GM21381 (cell line): ENCODE results near the gene MAPK13.
"Not testable (repeated sequence)": the region's sequence is repeated elsewhere in the genome, so short reads cannot be mapped to it uniquely, and the experiment has no call there.

Experiments used
- ATAC-seq: cut with Tn5 transposase; IDR thresholded peaks from one replicate; pipeline ENCODE4 v1.9.1; 2021; ENCODE audit warnings: mild to moderate bottlenecking, moderate library complexity; ENCODE audit not compliant: unreplicated experiment

Gene MAPK13

DNA sequence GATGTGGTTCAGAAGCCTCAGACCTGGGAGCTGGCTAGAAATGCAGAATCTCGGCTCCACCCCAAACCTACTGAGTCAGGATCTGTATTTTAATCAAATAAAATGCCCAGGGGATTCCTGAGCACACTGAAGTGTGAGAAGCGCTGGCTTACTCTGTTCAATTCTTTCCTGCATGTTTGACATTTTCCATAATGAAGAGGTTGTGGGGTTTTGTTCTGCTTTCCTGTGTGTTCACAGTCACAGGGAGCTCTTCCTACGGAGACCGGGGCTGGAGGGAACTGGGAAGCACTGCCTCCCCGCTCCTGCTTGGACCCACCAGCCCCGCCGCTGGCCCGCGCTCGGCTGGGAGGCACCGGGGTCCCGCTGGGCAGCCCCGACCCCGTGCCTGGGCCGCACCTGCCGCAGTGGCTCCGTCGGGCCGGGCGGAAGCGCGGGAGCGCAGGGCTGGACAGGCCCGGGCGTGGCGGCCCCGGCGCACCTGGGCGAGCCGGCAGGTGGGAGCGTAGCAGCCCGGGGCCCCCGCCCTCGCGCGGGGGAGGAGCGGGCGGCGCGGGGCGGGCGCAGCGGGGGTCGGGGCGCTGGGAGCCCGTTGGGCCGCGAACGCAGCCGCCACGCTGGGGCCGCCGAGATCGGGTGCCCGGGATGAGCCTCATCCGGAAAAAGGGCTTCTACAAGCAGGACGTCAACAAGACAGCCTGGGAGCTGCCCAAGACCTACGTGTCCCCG, at the start of gene MAPK13:
TSS of gene MAPK13 (plus strand) at position 573 of the 726 bp plus-strand sequence. CDS start at position 643, 70 bp downstream.
- ATAC-seq = no peak

DNA sequence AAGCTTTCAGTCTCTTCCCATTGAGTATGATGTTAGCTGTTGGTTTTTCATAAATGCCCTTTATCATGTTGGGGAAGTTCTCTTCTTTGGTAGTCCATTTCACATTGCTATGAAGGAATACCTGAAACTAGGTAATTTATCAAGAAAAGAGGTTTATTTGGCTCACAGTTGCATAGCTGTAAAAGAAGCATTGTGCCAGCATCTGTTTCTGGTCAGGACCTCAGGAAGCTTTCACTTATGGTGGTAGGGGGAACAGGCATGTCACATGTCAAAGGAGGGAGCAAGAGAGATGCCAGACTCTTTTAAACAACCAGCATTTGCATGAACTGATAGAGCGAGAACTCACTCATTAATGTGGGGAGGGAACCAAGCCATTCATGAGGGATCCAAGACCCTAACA, 48.0 kb upstream of the MAPK13 start:
- ATAC-seq = no peak

DNA sequence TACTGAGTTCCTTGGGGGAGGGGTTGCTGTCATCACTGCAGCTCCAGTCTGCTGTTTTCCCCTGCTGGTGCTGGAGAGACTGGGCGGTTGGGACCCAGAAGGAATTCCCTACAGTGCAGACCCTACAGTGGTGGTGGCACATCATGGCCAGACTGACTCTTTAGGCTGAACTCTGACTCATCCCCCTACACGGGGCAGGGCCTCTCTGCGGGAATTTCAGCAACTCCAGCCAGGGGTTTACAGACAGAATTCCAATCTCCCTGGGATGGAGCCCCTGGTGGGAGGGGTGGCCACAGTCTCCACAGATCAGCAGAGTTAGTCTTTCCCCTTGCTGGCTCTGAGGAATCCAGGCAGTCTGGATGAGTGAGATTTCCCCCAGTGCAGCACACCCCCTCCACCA, 46.9 kb upstream of the MAPK13 start:
- ATAC-seq = no peak

DNA sequence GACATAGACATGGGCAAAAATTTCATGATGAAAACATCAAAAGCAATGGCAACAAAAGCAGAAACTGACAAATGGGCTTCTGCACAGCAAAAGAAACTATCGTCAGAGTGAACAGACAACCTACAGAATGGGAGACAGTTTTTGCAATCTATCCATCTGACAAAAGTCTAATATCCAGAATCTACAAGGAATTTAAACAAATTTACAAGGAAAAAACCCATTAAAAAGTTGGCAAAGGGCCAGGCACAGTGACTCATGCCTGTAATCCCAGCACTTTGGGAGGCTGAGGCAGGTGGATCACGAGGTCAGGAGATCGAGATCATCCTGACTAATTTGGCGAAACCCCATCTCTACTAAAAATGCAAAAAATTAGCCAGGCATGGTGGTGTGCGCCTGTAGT, 42.1 kb upstream of the MAPK13 start:
- ATAC-seq = not testable (repeated sequence)

DNA sequence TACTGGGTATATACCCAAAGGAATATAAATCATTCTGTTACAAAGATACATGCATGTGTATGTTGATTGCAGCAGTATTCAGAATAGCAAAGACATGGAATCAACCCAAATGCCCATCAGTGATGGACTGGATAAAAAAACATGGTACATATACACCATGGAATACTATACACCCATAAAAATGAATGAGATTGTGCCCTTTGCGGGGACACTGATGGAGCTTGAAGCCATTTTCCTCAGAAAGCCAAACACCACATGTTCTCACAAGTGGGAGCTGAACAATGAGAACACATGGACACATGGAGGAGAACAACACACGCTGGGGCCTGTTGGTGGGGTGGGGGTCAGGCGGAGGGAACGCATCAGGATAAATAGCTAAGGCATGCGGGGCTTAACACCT, 41.3 kb upstream of the MAPK13 start:
- no peak for ATAC-seq

DNA sequence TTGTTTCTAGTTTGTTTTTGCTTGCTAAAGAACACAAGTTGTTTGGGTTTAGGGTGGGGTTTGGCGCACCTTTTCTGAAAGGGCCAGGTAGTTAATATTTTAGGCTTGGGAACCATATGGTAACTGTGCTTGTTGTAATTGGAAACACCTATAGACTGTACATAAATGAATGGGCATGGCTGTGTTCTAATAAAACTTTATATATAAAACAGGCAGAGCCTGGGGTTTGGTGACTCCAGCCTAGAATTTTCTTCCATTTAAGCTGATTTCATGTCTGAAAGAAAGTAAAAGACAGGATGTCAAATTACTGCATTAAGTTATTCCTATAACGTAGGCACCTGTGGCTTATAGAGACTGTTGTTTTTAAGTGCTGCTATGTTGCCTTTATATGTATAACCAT, 36.1 kb upstream of the MAPK13 start:
- no peak for ATAC-seq

DNA sequence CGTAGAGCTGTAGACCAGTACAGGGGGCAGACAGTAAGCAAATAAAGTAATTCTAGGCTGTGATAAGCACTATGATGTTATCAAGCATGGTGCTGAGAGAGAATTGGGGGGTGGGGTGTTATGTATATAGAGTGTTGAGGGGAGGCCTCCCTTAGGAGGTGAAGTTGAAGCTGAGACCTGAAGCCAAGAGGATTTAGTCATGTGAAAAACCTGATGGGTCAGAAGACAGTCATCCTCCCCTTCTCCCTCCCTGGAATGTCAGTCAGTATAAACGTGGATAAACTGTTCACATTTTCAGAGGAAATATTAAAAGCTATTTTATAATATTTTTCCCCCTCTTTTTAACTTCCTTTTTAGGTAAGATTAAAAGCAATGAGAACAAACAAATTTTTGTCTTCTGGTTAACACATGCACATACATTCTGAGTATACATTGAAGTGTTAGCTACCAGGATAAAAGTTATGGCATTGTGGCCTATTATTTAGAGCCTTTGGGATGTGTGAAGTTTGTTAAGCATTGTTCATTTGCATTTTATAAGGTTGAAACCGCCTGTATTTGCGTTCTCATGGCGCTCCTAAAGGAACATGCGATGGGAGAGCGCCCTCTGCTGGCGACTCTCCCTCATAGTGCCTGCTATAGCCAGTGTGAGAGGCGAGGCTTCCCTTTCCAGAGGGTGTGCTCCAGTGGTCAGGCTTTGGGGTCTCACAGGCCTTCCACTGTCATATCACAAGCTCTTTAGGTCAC, 35.4 kb upstream of the MAPK13 start:
- no peak for ATAC-seq

DNA sequence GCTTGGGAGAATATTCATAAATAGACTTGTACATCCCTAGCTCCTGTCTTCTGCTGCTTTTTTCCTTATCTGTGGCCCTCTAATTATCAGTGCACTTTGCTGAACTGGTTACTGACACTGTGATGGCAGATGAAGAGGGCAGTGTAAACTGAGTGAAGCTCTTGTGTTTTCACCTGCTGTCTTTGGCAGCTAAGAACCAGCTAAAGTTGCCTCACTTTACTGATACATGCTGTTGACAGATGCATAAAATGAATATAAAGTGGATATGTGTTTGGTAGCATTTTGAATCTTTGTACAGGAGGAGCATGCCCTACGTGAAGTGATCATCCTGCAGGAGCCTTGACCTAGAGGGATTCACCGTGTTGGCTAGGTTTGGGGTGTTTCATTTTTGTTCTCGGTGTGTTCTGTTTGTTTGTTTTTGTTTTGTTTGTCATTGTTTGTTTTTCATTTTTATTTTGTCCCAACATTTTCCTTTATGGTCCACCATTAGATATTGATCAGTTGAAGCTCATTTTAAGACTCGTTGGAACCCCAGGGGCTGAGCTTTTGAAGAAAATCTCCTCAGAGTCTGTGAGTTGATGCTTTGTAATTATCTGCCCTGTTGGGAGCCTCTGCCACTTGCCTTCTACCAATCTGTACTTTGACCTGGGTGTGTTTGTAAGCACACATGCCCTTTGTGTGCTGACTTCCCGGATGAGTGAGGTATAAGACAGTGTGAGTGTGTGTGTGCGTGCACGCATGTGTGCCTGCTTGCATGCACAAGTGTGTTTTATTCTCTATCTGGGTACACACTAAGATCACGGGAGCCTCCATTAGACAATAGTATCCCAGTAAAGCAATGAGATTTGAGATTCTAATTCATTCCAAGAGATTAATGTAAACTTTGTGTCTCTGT, 34.6 kb upstream of the MAPK13 start:
- ATAC-seq = no peak

DNA sequence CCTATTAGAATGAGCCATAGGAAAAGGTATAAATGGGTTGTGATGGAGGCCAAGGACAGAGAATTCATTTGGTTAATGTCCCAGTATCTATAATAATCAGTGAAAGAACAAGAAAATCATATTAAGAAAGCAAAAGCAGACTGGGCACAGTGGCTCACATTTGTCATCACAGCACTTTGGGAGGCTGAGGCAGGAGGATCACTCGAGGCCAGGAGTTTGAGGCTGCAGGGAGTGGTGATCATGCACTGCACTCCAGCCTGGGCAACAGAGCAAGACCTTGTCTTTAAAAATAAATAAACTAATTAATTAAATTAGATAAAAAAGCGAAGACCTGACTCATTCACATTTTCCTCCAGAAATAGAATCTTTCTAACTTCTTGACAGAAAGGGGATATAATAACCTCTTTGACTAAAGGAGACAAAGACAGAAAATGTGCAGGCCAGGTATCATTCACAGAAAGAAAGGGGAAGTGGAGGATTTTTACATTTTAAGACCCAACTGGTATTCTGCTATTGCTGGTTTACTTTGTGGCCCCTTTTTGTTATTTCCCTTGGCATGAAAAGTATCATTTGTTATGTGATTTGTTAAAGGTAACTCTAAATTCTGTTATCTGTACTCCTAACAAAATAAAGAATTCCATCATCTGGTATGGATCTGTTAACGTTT, 31.9 kb upstream of the MAPK13 start:
- no peak for ATAC-seq

DNA sequence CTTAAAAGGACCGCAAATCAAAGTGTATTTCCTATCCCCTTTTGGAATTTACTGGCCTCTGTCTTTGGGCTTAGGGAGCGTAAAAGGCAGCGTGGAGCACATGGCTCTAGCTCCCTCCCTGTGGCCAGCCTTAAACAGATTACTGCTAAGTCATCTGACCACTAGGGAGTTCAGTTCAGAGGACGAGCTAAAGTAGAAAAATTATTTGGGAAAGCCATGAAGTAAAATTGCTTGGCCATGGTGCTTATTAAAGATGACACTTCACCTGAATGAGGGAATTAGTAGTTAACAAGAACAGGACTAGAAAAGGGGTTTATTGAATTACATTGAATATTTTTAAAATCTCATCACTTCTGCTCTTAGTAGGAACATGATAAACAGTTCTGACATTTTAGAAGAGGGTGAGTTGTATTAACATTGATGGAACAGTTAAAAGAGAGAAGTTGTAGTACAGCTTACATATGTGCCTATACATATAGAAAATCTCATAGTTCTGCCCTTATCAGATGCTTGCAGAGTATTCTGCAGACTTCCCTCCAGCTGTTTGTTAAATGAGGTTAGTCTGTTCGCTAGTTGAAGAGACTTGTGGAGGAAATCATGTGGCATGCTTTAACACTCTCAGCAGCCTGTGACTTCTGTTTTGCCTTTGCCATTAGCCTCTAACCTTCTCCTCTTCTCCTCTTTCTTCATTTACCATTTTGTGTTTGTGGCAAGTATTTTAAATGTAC, 31.2 kb upstream of the MAPK13 start:
- no peak for ATAC-seq

DNA sequence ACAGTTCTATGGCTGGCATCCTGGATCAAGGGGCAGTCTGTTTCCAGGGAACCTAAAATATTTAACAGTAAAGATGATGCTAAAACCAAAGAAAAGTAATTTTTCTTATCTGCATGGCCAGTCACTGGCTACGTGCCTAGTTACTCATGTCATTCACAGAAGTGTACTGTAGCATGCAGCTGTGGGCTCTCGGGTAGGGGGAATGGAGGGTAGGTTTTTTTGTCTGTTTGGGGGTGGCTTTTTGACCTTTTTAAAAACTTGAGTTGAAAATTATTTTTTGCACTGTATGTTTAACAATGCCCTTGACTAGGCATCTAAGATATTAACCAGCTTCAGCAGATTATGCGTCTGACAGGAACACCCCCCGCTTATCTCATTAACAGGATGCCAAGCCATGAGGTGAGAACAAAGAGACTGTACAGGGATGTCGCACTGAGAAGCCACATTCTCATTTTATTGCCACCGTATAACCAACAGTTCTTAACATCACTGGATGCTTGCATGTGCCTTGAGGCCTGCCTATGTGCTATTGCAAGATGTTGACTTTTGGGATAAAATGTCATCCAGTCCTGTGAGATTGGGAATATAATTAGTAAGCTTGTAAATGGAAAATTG, 30.3 kb upstream of the MAPK13 start:
- no peak for ATAC-seq

DNA sequence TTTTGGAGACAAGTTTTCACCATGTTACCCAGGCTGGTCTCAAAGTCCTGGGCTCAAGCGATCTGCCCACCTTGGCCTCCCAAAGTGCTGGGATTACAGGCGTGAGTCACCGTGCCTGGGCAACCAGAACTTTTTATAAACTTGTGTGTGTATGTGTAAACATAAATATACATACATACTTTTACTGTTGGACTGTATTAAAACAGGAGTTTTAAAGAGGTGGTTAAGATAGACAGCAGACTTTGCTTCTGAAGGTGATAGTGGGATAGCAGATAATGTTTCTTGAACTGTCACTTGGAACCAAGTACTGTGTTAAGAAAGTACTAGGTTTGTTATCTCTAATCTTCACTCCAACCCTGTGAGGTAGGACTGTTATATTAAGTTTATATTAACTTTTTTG, 28.6 kb upstream of the MAPK13 start:
- no peak for ATAC-seq

DNA sequence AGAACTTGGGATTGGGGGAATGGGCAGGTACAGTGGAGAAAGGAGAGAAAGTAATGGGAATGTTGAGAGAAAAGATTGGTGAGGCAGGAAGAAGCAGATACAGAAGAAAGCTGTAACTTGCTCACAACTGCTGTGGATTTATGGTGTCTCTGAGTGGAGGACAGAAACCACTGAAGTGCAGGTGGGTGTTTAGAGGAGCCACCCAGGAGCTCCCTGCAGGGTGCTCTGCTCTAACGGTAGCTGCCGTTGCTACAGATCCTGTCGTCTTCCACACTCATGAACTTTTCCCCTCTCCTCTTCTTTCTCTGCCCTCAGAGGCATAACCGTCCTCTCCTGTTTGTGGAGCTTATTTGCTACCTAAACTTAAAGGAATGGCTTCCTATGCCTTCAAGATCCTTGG, 27.5 kb upstream of the MAPK13 start:
- no peak for ATAC-seq

DNA sequence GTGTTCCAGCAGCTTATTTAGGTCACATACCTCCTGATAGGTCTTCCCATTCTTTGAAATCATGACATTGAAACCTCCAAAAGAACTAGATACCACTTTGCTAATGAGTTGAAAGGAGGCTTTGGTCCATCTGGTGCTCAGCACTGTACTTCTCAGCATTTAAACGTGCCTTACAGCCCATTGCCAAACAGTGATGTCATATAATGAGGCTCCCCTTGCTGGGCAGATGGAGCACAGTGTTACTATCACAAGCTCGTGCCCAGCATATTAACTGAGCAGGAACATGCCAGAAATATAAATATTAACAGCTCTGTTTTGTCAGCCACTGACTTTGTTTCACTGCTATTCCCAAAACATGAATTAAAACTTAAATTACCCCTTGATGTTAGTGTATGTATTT, 25.5 kb upstream of the MAPK13 start:
- ATAC-seq = no peak

DNA sequence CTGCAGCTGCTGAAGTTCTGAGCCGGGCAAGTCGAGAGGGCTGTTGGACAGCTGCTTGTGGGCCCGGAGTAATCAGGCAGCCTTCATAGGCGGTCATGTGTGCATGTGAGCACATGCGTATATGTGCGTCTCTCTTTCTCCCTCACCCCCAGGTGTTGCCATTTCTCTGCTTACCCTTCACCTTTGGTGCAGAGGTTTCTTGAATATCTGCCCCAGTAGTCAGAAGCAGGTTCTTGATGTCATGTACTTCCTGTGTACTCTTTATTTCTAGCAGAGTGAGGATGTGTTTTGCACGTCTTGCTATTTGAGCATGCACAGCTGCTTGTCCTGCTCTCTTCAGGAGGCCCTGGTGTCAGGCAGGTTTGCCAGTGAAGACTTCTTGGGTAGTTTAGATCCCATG, 21.2 kb upstream of the MAPK13 start:
- no peak for ATAC-seq

DNA sequence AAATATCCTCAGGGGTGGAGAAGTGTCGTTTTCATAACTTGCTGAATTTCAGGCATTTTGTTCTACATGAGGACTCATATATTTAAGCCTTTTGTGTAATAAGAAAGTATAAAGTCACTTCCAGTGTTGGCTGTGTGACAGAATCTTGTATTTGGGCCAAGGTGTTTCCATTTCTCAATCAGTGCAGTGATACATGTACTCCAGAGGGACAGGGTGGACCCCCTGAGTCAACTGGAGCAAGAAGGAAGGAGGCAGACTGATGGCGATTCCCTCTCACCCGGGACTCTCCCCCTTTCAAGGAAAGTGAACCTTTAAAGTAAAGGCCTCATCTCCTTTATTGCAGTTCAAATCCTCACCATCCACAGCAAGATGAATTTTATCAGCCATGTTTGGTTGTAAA, 20.3 kb upstream of the MAPK13 start:
- no peak for ATAC-seq

DNA sequence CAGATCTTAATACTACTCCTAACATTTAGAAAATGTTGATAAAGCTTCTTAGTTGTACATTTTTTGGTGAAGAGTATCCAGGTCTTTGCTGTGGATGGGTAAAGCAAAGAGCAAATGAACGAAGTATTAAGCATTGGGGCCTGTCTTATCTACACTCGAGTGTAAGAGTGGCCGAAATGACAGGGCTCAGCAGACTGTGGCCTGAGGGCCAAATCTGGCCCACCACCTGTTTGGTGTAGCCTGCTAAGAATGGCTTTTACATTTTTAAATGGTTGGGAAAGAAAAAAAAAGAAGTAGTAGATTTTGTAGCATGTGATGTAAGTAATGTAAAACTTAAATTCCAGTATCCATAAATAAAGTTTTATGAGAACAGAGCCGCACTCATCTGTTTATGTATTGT, 19.4 kb upstream of the MAPK13 start:
- ATAC-seq = no peak

DNA sequence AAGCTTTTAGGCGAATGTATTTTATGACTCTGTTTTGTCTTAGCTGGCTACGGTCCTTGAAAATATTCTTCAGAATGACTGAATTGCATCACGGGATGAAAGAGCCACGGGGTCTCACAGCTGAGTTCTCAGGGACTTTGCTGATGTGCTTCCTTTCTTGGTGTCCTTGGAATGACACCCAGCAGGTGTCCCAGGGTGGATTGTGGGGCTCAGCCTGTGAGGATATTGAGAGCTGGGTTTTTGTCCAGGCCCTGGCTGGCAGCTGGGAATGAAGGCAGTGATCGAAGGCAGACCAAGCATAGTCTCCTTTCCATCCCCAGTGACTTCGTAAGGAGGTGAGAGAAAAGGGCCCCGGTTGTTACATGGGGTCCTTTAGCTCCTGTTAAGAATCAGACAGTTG, 18.8 kb upstream of the MAPK13 start:
- ATAC-seq = no peak

DNA sequence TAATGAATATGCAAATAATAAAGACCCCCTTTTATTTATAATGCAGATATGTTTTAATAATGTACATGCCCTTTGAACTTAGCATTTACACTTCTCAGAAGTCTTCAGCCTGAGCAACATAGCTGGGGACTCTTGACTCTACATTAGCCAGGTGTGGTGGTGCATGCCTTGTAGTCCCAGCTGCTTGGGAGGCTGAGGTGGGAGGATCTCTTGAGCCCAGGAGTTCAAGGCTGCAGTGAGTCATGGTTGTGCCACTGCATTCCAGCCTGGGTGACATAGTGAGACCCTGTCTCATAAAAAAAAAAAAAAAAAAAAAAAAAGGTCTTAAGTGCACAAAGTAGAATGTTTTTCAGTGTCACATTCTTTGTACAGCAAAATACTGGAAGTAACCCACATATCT, 17.3 kb upstream of the MAPK13 start:
- ATAC-seq = no peak

DNA sequence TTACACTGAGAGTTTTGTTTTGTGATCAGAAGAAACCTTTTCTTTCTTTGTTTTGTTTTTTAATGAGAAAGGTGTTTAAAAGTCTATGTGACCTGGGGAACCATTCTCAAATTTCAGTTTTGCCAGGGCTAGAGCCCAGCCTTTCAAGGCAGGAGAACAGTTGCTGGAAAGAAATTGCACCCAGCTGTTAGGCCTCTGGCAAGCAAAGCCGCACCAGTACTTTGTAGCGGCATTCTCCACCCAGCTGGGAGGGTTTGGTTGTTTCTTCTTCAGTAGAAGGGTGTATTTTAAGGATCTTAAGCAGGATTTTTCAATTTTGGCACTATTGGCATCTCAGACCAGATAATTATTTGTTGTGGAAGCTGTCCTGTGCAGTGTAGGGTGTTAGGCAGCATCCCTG, 16.6 kb upstream of the MAPK13 start:
- no peak for ATAC-seq
